ENCODE results near the gene MAD1L1. TPM values are rescaled to one million over a fixed set of nuclear protein-coding genes. Genes with fewer than 3 reads are reported as not detected.
"Not testable (repeated sequence)": the region's sequence is repeated elsewhere in the genome, so short reads cannot be mapped to it uniquely, and the experiment has no call there.

The MAD1L1 gene
- polyA plus RNA-seq, 1 experiment = 32.0 TPM

DNA sequence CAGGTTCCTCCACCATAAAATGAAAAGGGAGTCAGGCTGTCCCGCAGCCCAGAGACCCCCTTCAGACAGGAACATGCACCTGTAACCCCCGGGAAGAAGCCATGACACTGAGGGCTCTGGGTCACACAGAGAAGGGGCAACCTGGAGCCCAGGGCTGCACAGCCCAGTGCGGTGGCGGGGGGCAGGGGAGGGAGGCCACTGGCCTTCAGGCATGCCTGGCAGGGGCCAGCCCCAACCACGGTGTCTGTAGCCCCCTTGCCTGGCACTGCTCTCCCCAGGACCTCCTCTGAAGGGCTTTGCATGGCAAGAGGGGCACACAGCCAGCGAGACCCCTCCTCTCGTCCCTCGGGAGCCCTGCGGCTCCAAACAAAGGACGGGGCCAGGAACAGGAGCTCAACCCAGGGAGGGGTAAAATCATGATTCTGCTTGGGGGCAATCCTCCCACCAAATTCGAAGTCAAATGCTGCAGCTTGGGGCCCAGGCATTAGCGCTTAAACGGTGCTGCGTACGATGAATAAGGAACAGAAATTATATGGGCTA lies 235.1 kb downstream of the MAD1L1 start:
- TF ChIP-seq, protein P1, sequence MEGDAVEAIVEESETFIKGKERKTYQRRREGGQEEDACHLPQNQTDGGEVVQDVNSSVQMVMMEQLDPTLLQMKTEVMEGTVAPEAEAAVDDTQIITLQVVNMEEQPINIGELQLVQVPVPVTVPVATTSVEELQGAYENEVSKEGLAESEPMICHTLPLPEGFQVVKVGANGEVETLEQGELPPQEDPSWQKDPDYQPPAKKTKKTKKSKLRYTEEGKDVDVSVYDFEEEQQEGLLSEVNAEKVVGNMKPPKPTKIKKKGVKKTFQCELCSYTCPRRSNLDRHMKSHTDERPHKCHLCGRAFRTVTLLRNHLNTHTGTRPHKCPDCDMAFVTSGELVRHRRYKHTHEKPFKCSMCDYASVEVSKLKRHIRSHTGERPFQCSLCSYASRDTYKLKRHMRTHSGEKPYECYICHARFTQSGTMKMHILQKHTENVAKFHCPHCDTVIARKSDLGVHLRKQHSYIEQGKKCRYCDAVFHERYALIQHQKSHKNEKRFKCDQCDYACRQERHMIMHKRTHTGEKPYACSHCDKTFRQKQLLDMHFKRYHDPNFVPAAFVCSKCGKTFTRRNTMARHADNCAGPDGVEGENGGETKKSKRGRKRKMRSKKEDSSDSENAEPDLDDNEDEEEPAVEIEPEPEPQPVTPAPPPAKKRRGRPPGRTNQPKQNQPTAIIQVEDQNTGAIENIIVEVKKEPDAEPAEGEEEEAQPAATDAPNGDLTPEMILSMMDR (IDR thresholded peaks at IDR 0.05; ENCODE audit: insufficient read depth, low read depth, low read length) = no peak
- Histone ChIP-seq H3K27me3 (ENCODE audit: control insufficient read depth, insufficient read depth, low read length) (no peaks in the 10 kb centered on the region), H3K4me3 (ENCODE audit: low read depth, low read length) (no peak overlapping the region), H3K36me3 (ENCODE audit: control insufficient read depth, insufficient read depth, low read length) (peaks cover 2% of the 10 kb centered on the region; the same call in 1 of the 2 replicates)
- CTCF ChIA-PET = interaction anchor here (1.5 kb wide), 1 partner anchor 11 kb away, joined by 5 read pairs; no protein-coding TSS in a partner anchor
- no peak for DNase-seq (ENCODE audit: low read depth)
- POLR2A ChIA-PET = no interaction called here

DNA sequence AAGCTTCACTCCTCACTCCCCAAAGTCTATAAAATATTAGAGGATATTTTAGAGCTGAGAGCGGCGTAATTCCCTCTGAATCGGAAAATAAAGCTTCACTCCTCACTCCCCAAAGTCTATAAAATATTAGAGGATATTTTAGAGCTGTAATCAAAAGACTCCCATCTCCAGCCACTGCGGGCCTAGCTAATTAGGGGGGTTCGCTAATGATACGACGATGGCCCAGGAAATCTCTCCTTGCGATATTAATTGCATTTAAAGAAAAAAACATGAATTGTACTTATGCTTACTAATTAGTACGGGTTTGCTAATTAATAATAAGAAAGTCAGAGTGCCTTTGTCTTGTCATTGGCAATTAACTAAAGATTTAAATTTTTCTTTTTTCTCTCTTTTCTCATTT lies 235.9 kb downstream of the MAD1L1 start:
- POLR2A ChIA-PET = no interaction called here

DNA sequence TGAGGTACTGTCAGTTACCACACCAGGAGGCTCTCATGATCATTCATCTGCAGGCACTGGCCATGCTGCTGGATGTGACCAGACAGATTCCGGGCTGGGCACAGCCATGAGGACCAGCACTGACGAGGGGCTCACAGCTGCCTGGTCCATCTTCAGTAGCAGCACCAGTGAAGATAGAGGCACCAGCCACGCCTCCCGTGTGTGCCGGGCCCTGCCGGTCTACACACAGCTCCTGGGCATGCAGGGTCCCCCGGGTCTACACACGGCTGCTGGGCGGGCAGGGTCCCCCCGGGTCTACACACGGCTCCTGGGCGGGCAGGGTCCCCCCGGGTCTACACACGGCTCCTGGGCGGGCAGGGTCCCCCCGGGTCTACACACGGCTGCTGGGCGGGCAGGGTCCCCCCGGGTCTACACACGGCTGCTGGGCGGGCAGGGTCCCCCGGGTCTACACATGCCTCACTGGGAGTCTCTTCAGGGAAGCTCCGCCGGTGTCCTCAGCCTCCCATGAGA lies 236.8 kb downstream of the MAD1L1 start:
- H3K4me3 ChIP-seq (ENCODE audit: low read depth, low read length); H3K27me3 ChIP-seq (ENCODE audit: control insufficient read depth, insufficient read depth, low read length); CTCF ChIA-PET; H3K36me3 ChIP-seq (ENCODE audit: control insufficient read depth, insufficient read depth, low read length); POLR2A ChIA-PET; DNase-seq (ENCODE audit: low read depth): not testable (repeated sequence)

More for the DNA sequence above, 235.9 kb downstream of the MAD1L1 start:
- Histone ChIP-seq H3K27me3 (ENCODE audit: control insufficient read depth, insufficient read depth, low read length) (no peaks in the 10 kb centered on the region), H3K4me3 (ENCODE audit: low read depth, low read length) (no peak overlapping the region), H3K36me3 (ENCODE audit: control insufficient read depth, insufficient read depth, low read length) (peaks cover 2% of the 10 kb centered on the region; the same call in 1 of the 2 replicates)
- TF ChIP-seq, protein P1 (IDR thresholded peaks at IDR 0.05; ENCODE audit: insufficient read depth, low read depth, low read length) = no peak
- no peak for DNase-seq (ENCODE audit: low read depth)
- CTCF ChIA-PET = interaction anchor here (1.5 kb wide), 1 partner anchor 12 kb away, joined by 5 read pairs; no protein-coding TSS in a partner anchor

DNA sequence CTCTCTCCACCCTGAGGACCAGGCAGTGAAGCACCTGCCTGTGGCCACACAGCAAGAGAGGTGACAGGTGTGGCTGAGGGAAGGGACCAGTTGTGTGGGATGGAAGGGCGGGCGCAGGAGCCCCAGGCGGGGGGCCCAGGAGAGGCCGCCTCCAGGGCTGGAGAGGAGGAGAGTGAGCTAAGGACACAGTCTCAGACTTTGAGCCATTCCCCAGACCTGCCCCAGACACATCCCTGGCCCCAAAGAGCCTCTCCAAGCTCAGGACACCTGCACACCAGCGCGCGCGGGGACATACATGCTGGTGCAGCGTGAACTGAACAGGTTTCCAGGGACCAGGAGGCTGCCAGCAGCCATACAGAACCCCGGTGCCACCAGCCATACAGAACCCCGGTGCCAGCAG lies 237.3 kb downstream of the MAD1L1 start:
- TF ChIP-seq, protein P1 (IDR thresholded peaks at IDR 0.05; ENCODE audit: insufficient read depth, low read depth, low read length) = no peak
- DNase-seq (ENCODE audit: low read depth) = no peak
- POLR2A ChIA-PET = no interaction called here
- Histone ChIP-seq H3K4me3 (ENCODE audit: low read depth, low read length) (no peak overlapping the region), H3K36me3 (ENCODE audit: control insufficient read depth, insufficient read depth, low read length) (no peaks in the 10 kb centered on the region; the same call in 1 of the 2 replicates), H3K27me3 (ENCODE audit: control insufficient read depth, insufficient read depth, low read length) (no peaks in the 10 kb centered on the region)
- CTCF ChIA-PET = no interaction called here

DNA sequence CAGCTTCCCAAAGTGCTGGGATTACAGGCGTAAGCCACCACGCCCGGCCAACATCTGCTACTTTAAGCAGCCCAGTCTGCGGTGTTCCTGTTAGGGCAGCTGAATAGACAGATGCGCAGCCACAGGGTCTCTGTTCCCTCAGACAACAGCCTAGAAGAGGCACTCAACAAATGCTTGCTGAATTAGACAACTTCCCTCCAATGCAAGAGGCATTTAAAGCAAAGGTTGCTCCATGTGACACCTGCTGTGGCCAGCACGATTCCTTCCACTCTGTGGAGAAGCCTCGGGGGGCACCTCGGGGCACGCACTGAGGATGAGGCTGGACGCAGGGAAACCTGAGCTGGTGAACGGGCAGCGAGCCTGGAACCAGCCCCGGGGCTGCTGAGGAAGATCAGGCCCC lies 237.8 kb downstream of the MAD1L1 start:
- TF ChIP-seq, protein P1 (IDR thresholded peaks at IDR 0.05; ENCODE audit: insufficient read depth, low read depth, low read length) = no peak
- DNase-seq (ENCODE audit: low read depth) = no peak
- Histone ChIP-seq H3K27me3 (ENCODE audit: control insufficient read depth, insufficient read depth, low read length) (no peaks in the 10 kb centered on the region), H3K4me3 (ENCODE audit: low read depth, low read length) (no peak overlapping the region), H3K36me3 (ENCODE audit: control insufficient read depth, insufficient read depth, low read length) (no peaks in the 10 kb centered on the region; the same call in 1 of the 2 replicates)
- ChIA-PET CTCF (no interaction called here), POLR2A (no interaction called here)
